Upper lobe of left lung (tissue), 4 donors: ENCODE data around the gene SIN3A.

Experiments
- CTCF ChIP-seq, 6 experiments: fragments of 450-650 bp in 4 of 6; fragments of 200-600 bp in 2 of 6; sonication (generic) in 2 of 6; IDR thresholded peaks; one replicate each; pipeline ENCODE4 v1.5.1; 2016 to 2019; ENCODE audit warnings: antibody characterized with exemption in 6 of 6
- POLR2A ChIP-seq, 4 donors: fragments of 450-650 bp; IDR thresholded peaks; one replicate each; pipeline ENCODE4 v1.5.1; 2016 to 2017; ENCODE audit warnings: antibody characterized with exemption in 4 of 4, mild to moderate bottlenecking in 2 of 4
- POLR2AphosphoS5 ChIP-seq, 2 donors: sonication (generic); formaldehyde crosslinking; IDR thresholded peaks; one replicate each; pipeline ENCODE4 v1.5.1; 2017; ENCODE audit warnings: antibody characterized with exemption in 2 of 2

GRCh38 chr15:75361361-75361988 lies 90.0 kb downstream of the SIN3A start:
- no peak for TF ChIP-seq POLR2AphosphoS5 (IDR thresholded peaks at IDR 0.05)
- TF ChIP-seq POLR2A (IDR thresholded peaks at IDR 0.05), result no peak
- no peak for TF ChIP-seq CTCF (IDR thresholded peaks at IDR 0.05)
